ENCODE results near the gene INTS12. TPM values are rescaled to one million over a fixed set of nuclear protein-coding genes. Genes with fewer than 3 reads are reported as not detected.

The INTS12 gene
- polyA plus RNA-seq, 1 donor (not counting 4 experiments of a cell fraction or from before 2014, with no cell fraction given): 39.8 TPM

GRCh38 chr4:105657117-105657765 is 51.2 kb downstream of the INTS12 start:
- Histone ChIP-seq H3K27ac (ENCODE audit: control insufficient read depth, insufficient read depth, low read length) (no peak overlapping the region), H3K9ac (ENCODE audit: control insufficient read depth, extremely low read depth, insufficient read depth, low read length) (no peak overlapping the region), H3K4me1 (ENCODE audit: control insufficient read depth, extremely low read depth, insufficient read depth, low read length) (peaks cover 10% of the 10 kb centered on the region), H4K20me1 (ENCODE audit: control insufficient read depth, extremely low read depth, insufficient read depth, low read length) (no peaks in the 10 kb centered on the region), H3K79me2 (ENCODE audit: control insufficient read depth, insufficient read depth, low read length) (no peaks in the 10 kb centered on the region), H3K9me1 (ENCODE audit: control insufficient read depth, extremely low read depth, insufficient read depth, low read length) (no peaks in the 10 kb centered on the region), H3K36me3 (ENCODE audit: control insufficient read depth in 2 of 2, extremely low read depth in 1 of 2, insufficient read depth in 2 of 2, low read length in 2 of 2) (no peaks in the 10 kb centered on the region), H3K9me3 (ENCODE audit: control insufficient read depth, low read depth, low read length) (no peaks in the 10 kb centered on the region), H3K27me3 (ENCODE audit: control insufficient read depth, extremely low read depth, insufficient read depth, low read length) (no peaks in the 10 kb centered on the region), H2AFZ (ENCODE audit: control insufficient read depth, low read length) (no peak overlapping the region), H3K4me3 (ENCODE audit: control insufficient read depth in 2 of 3, extremely low read depth in 1 of 3, insufficient read depth in 2 of 3, low read depth in 1 of 3, low read length in 3 of 3) (no peak overlapping the region), H3K4me2 (ENCODE audit: control insufficient read depth, extremely low read depth, insufficient read depth, low read depth, low read length) (no peak overlapping the region)
- TF ChIP-seq EZH2 (IDR thresholded peaks at IDR 0.05; ENCODE audit: low read length): no peak
- TF ChIP-seq, protein P1, sequence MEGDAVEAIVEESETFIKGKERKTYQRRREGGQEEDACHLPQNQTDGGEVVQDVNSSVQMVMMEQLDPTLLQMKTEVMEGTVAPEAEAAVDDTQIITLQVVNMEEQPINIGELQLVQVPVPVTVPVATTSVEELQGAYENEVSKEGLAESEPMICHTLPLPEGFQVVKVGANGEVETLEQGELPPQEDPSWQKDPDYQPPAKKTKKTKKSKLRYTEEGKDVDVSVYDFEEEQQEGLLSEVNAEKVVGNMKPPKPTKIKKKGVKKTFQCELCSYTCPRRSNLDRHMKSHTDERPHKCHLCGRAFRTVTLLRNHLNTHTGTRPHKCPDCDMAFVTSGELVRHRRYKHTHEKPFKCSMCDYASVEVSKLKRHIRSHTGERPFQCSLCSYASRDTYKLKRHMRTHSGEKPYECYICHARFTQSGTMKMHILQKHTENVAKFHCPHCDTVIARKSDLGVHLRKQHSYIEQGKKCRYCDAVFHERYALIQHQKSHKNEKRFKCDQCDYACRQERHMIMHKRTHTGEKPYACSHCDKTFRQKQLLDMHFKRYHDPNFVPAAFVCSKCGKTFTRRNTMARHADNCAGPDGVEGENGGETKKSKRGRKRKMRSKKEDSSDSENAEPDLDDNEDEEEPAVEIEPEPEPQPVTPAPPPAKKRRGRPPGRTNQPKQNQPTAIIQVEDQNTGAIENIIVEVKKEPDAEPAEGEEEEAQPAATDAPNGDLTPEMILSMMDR (optimal IDR thresholded peaks at IDR 0.05 in 1 of 3, IDR thresholded peaks at IDR 0.05 in 1 of 3, conservative IDR thresholded peaks at IDR 0.05 in 1 of 3; ENCODE audit: extremely low read depth in 1 of 3, insufficient read depth in 2 of 3, low read length in 3 of 3): no peak
- dilution Hi-C loops (cut with MboI; ENCODE audit: extremely low pct_ligation_motif_present, low sequenced_read_pairs): no loop called here
- no peak for FAIRE-seq
- no peak for DNase-seq (ENCODE audit: low read depth, low spot score)

GRCh38 chr4:105652286-105652888 is 56.1 kb downstream of the INTS12 start:
- peaks cover 7% of the 10 kb centered on the region for H3K4me1 ChIP-seq (ENCODE audit: control insufficient read depth, extremely low read depth, insufficient read depth, low read length)
- no peak for FAIRE-seq

More at GRCh38 chr4:105652286-105652888, 56.1 kb downstream of the INTS12 start:
- no peaks in the 10 kb centered on the region for H3K36me3 ChIP-seq (ENCODE audit: control insufficient read depth in 2 of 2, extremely low read depth in 1 of 2, insufficient read depth in 2 of 2, low read length in 2 of 2)
- H3K4me3 ChIP-seq (ENCODE audit: control insufficient read depth in 2 of 3, extremely low read depth in 1 of 3, insufficient read depth in 2 of 3, low read depth in 1 of 3, low read length in 3 of 3): no peak overlapping the region
- no peaks in the 10 kb centered on the region for H3K9me1 ChIP-seq (ENCODE audit: control insufficient read depth, extremely low read depth, insufficient read depth, low read length)
- no peaks in the 10 kb centered on the region for H3K9me3 ChIP-seq (ENCODE audit: control insufficient read depth, low read depth, low read length)
- no peak overlapping the region for H2AFZ ChIP-seq (ENCODE audit: control insufficient read depth, low read length)
- H3K4me2 ChIP-seq (ENCODE audit: control insufficient read depth, extremely low read depth, insufficient read depth, low read depth, low read length): no peak overlapping the region
- no peak for DNase-seq (ENCODE audit: low read depth, low spot score)
- no peak overlapping the region for H3K27ac ChIP-seq (ENCODE audit: control insufficient read depth, insufficient read depth, low read length)
- H3K79me2 ChIP-seq (ENCODE audit: control insufficient read depth, insufficient read depth, low read length): no peaks in the 10 kb centered on the region
- TF ChIP-seq, protein P1 (optimal IDR thresholded peaks at IDR 0.05 in 1 of 3, IDR thresholded peaks at IDR 0.05 in 1 of 3, conservative IDR thresholded peaks at IDR 0.05 in 1 of 3; ENCODE audit: extremely low read depth in 1 of 3, insufficient read depth in 2 of 3, low read length in 3 of 3): no peak
- no peak for TF ChIP-seq EZH2 (IDR thresholded peaks at IDR 0.05; ENCODE audit: low read length)
- H3K9ac ChIP-seq (ENCODE audit: control insufficient read depth, extremely low read depth, insufficient read depth, low read length): no peak overlapping the region
- no peaks in the 10 kb centered on the region for H4K20me1 ChIP-seq (ENCODE audit: control insufficient read depth, extremely low read depth, insufficient read depth, low read length)
- no peaks in the 10 kb centered on the region for H3K27me3 ChIP-seq (ENCODE audit: control insufficient read depth, extremely low read depth, insufficient read depth, low read length)
- dilution Hi-C loops (cut with MboI; ENCODE audit: extremely low pct_ligation_motif_present, low sequenced_read_pairs): no loop called here

All from keratinocyte (primary cell).